ENCODE data around the gene ARRDC4.

- TF ChIP-seq CTCF (IDR thresholded peaks at IDR 0.05), result no peak
- TF ChIP-seq POLR2AphosphoS5 (IDR thresholded peaks at IDR 0.05), result no peak
- TF ChIP-seq EP300 (IDR thresholded peaks at IDR 0.05; ENCODE audit: low read depth), result no peak
These were observed 31.6 kb downstream of the ARRDC4 start for GRCh38 chr15:97991972-97992541.

Measured in transverse colon (tissue), 4 donors.